COLO668 (cell line): Measurements from ENCODE around the gene IFT52.
"Not testable (repeated sequence)": the region's sequence is repeated elsewhere in the genome, so short reads cannot be mapped to it uniquely, and the experiment has no call there.

Experiments used
- DNase-seq: peaks from one replicate; lab custom pipeline; 2025; ENCODE audit not compliant: unreplicated experiment; lab: John Stamatoyannopoulos, UW

Gene IFT52

GRCh38 chr20:43567477-43567876 lies 23.3 kb upstream of the IFT52 start:
- no peak for DNase-seq

DNA sequence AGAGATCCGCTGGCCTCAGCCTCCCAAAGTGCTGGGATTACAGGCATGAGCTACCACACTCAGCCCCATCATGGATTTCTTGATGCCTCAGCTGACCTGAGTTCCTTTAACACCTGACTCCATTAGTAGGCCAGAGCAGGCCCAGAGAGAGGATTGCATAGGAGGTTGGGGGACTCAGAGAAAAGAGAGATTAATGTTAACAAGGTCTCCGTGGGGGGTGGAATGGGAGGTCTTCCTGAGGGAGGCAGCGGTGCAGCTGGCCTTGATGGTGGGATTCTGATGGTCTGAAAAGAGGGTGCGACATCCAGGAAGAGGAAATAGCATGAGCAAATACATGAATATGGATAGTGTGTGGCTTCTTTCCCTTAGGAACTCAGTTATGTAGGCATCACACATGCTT lies 22.0 kb upstream of the IFT52 start:
- DNase-seq: no peak

GRCh38 chr20:43569282-43569681 lies 21.5 kb upstream of the IFT52 start:
- no peak for DNase-seq

GRCh38 chr20:43570496-43570895 lies 20.2 kb upstream of the IFT52 start:
- no peak for DNase-seq

- no peak for DNase-seq
Observed at GRCh38 chr20:43571310-43571709, 19.4 kb upstream of the IFT52 start.

- DNase-seq: no peak
Observed at GRCh38 chr20:43571771-43572170, 19.0 kb upstream of the IFT52 start.

DNA sequence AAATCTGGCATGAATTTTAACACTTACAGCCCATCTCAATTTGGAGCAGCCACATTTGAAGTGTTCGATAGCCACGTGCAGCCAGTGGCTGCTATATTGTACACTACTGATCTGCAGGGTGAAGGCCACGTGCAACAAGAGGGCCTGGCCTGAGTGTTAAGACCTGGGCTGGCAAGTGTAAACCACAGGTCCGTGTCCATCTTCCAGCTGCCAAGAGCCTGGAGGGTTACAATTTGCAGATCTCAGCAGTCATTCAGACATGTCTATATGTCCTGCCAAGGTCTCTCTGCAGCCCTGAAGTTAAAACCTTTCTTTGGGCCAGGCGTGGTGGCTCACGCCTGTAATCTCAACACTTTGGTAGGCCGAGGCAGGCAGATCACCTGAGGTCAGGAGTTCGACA lies 17.8 kb upstream of the IFT52 start:
- no peak for DNase-seq

- DNase-seq: no peak
Observed at GRCh38 chr20:43576108-43576507, 14.6 kb upstream of the IFT52 start.

GRCh38 chr20:43579861-43580793 lies 10.6 kb upstream of the IFT52 start:
- DNase-seq: no peak

GRCh38 chr20:43583133-43583864 lies 7.4 kb upstream of the IFT52 start:
- DNase-seq: no peak

- peak; percentile 66 for DNase-seq
Observed at GRCh38 chr20:43583982-43584432, 6.7 kb upstream of the IFT52 start.

DNA sequence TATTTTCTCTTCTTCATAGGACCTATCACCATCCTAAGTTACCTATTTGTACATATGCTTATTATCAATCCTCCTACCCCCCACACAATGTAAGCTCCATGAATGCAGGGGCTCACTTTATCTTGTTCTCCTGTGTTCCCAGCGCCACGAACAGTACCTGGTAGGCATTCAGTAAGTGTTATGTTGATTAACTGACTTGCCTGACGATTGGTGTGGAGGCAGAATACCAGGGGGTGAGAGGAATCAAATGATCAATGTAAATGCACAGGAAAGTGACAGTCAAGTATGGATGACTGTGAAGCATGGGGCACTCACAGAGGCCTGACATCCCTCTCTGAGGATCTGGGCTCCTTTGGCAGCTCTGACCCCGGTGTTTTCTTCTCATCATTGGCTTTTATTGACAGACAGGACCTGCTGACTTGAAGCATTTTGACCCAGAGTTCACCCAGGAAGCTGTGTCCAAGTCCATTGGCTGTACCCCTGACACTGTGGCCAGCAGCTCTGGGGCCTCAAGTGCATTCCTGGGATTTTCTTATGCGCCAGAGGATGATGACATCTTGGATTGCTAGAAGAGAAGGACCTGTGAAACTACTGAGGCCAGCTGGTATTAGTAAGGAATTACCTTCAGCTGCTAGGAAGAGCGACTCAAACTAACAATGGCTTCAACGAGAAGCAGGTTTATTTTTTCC lies 6.1 kb upstream of the IFT52 start:
- no peak for DNase-seq

- DNase-seq: no peak
Observed at GRCh38 chr20:43586641-43587040, 4.1 kb upstream of the IFT52 start.

DNA sequence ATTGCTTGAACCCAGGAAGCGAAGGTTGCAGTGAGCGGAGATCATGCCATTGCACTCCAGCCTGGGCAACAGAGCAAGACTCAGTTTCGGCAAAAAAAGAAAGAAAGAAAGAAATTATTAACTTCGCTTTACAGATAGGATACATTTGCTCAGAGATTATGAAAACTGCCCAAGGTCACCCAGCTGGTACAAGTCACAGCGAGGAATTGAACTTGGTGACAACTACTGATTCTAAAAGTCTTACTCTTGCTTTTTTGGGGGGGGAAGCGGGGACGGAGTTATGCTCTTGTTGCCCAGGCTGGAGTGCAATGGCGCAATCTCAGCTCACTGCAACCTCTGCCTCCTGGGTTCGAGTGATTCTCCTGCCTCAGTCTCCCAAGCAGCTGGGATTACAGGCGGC lies 2.2 kb upstream of the IFT52 start:
- not testable (repeated sequence) for DNase-seq

DNA sequence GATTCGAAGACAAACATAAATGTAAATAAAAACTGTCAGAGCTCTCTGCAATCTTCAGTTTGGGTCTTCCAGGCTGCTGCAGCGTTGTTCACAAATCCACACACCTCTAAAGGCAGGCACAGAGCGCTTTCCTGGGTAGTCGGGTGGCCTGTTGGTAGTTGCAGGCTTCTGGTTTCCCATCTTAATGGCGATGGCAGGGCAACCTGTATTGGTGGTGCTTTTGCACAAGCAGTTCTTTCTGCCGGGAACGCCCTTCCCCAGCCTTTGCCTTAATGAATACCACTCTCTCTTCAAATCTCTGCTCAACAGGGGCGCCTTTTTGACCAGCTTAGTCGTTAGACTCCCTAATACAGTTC lies 723 bp upstream of the IFT52 start:
- peak; percentile 33 for DNase-seq

DNA sequence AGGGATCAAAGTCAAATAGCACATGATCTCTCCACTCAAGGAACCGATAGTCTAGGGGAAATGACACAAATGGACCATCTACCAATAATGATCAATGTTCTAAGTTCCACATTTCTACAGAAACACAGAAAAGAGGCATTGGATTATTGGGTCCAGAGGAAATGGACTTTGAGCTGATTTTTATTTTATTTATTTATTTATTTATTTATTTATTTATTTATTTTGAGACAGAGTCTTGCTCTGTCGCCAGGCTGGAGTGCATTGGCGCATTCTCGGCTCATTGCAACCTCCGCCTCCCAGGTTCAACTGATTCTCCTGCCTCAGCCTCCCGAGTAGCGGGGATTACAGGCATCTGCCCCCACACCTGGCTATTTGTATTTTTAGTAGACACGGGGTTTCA lies 11.2 kb downstream of the IFT52 start:
- DNase-seq: not testable (repeated sequence)

DNA sequence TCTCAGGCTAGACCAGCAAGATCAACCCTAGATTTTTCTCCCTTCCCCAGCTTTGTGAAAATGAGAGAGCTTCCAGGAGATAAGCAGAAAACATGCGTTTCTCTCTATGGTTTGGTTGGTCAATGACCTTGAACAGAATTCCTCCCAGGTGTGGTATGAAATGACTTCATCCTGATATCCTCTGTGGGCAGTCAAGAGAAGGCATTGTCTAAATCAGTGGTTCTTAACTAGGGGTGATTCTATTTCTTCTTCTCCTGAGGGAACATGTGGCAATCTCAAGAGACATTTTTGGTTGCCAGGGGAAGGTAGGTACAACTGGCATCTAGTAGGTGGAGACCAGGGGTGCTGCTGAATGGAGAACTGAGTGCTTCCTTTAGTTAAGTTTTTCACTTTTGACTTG lies 12.4 kb downstream of the IFT52 start:
- DNase-seq: no peak

GRCh38 chr20:43605715-43606114 lies 15.0 kb downstream of the IFT52 start:
- no peak for DNase-seq

DNA sequence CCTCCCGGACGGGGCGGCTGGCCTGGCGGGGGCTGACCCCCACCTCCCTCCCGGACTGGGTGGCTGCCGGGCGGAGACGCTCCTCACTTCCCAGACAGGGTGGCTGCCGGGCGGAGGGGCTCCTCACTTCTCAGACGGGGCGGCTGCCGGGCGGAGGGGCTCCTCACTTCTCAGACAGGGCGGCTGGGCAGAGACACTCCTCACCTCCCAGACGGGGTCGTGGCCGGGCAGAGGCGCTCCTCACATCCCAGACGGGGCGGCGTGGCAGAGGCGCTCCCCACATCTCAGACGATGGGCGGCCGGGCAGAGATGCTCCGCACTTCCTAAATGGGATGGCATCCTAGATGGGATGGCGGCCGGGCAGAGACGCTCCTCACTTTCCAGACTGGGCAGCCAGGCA lies 16.5 kb downstream of the IFT52 start:
- not testable (repeated sequence) for DNase-seq

DNA sequence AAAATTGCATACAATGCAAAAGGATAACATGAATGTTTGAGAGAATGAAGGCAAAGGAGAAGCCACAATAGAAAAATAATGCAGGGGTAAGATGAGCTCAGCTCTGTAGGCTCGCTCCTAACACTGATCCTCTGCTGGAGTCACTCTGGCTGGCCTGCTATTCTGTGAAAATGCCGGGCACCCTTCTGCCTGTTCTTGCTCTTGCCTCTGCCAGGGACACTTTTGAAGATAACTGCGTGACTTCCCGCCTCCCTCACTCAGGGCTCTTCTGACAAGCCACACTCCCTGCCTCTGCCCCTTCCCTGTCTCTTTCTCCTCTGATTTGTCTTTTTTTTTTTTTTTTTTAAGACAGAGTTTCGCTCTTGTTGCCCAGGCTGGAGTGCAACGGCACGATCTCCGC lies 40.9 kb downstream of the IFT52 start:
- DNase-seq: no peak

DNA sequence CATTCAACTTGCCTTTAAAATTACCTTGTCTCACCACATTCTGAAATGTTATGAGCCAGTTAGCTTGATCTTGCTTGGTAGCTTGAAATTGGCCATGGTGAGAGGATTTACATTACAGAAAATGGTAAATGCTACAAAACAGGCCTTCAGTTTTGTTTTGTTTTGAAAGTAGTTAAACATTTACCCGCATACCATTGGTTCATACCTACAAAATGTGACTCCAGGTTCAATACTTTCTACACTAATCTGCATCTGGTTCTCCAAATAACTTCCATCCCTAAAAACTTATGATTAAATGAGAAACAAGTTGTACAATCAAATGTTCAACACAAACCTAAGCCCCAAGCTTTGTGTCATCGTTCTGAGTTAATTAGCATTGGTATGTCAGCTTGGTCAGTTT lies 45.7 kb downstream of the IFT52 start:
- no peak for DNase-seq

GRCh38 chr20:43642548-43642947 lies 51.8 kb downstream of the IFT52 start:
- DNase-seq: no peak
